ENCODE measurements around the gene FGD5.

The FGD5 gene

DNA sequence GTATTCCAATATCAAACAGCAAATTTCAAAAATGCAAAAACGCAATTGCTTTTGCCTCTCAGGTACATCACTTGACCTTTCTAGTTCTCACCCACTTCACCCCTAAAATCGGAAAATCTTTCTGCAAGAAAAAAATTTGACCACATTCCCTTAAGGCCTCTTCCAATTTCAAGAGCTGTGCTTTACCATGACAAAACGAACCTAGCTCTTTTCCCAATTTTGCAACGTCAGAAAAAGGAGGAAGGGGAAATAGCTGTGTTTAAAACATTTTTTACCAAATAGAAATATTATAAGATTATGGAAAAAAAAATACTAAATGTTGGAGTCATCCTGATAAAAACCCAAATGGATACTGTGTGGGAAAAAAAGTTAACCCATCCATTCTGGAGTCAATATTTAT is 127.5 kb downstream of the FGD5 start:
- no peak for DNase-seq

DNA sequence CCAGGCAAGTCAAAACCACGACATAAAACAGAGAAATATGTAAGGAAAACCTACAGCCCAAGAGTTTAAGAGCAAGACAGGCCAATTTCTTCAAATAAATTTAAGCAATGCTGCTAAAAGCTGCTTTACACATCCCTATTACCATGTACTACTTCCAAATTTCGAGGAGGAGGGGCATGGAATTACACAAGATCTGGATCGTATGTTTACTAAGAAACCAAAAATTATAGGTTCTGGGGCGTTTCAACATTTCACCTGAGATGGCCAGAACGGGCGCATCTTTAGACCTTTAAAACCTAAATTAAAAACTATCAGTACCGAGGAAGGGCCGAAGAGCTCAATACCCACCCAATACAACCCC is 128.0 kb downstream of the FGD5 start:
- DNase-seq: no peak

DNA sequence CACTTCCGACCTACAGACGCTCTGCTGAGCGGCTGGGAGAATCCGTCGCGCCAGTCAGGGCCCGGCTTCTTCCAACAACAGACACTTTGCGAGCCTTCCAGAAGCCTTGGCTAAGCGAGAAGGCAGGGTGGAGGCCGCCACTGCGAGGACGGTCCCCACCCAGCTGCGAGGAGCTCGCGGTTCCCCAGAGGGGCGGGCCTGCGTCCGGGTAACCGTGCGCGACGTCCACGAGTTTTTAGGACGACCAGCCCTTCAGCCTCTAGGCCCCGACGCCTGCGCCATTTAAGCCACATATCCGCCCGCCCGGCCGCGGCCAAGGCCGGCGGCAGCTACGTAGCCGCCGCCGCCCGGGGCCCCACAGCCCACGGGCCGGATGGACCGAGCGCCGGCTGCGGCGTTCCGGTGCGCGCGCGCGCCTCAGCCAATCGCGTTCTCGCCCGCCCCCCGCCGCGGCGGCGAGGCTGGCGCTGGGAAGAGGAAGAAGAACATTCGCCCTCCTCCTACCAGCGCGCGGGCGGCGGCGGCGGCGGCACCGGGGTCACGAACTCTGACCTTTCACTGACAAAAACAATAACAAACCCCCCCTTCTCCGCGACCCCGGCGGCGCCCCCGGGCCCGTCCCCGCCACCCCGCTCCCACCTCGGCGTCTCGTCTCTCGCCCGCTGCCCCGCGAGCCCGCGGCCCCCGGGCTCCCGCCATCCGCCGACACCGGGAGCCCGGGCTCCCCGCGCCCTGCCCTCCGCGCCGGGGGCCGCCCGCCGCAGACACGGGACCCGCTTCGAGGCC is 128.5 kb downstream of the FGD5 start, which contains the start of gene NR2C2:
TSS of gene NR2C2 (plus strand) at position 484 of the 786 bp plus-strand sequence. CDS start 56,332 bp downstream, outside the sequence.
- peak; percentile 84 for DNase-seq

DNA sequence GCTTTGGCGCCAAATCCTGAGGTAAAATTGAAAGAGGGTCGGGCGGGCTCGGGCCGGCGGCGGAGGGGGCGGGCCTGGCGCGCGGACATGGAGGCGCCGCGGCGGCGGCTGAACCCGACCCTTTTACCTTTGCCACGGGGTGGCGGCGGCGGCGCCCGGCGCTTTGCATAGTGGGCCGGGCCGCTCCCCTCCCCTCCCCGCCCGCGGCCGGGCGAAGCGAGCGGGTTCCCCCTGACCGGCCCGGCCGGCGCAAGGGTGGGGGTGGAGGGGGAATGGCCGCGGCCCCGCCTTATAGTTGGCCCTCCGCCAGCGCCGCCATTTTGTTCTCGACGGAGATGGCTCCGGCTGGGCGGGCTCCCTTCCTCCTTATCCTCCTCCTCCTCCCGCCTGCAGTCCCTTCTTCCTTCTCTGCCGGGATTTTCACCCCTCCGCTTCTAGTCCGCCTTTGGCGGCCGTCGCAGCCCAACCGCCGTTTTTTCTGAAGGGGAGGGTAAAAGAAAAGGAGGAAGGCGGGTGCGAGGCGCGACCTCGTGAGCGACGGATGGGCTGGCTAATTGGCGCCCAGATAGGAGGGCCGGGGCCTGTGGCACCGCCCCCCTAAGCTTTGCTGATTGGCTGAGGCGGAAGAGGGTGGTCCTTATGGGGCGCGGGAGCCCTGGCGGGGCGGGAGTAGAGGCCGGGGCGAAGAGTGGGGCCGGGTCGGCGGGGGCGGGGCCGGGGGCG is 129.3 kb downstream of the FGD5 start:
- DNase-seq: peak; percentile 99

DNA sequence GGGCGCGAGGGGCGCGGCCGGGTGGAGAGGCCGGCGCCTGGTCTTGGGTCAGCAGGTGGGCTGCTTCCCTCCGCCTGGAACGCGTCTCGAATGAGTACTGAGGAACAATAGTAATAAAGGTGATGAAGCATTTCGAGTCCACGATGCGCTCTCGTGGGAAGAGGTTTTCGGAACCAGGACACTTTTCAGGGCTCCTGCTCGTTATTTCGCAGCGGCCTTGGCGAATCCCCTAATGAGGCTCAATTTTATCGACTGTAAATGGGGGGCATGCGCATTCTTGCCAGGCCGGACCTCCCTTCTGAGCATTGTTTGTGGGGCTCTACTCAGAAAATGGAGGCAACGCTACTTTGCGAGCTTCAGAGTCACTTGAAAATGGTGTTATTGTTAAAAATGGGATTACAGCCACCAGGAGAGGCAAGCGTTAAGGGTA is 129.9 kb downstream of the FGD5 start:
- no peak for DNase-seq

DNA sequence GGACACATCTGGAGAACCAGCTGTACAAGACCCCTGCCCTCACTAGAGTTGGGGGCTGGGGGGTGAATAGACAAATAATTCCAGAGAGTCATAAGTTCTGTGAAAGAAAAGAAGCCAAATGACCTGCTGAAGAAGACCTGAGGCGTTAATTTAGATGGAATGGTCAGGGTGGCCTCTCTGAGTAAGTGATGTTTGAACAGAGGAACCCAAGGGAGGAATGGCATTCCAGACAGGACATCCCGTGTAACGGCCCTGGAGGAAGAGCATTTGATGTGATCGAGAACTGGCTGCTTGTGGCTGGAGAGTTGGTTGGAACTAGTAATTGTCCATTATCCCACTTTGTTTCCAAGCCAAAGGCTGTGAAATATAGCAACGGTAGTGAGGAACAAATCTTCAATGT is 130.4 kb downstream of the FGD5 start:
- DNase-seq: no peak

DNA sequence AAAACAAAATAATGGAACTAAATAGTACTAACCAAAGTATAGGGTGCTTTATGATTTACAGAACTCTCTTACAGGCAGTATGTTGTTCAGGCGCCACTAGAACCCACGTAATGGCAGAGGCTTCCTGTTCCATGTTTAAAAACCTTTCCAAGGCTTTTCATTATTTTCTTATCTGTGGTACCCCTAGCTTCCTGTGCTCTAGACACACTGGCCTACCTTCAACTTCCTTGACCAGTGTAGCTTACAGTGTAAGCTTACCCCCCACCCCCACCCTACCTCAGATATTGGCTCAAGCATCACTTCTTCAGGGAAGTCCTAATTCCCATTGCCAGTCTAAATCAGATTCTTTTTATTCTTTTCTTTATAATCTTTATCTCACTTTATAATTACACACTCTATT is 131.5 kb downstream of the FGD5 start:
- no peak for DNase-seq

DNA sequence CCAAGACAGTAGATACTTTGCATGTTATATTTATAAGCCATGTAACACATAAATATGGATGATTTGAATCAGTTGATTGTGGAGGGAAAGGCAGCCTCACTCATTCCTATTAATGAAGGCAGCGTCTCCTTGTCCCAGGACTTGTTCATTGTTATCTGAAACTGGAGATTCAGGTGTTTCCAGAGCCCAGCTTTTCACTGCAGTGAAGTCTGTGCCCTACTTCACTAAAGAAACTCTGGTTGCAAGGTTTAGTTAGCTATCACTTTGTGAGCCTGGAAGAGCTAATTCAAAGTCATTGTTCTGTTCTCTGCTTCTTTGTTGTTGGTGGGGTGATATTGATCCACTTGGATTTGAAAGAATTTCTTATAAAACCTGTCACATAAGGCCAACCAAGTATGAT is 138.4 kb downstream of the FGD5 start:
- DNase-seq: no peak

DNA sequence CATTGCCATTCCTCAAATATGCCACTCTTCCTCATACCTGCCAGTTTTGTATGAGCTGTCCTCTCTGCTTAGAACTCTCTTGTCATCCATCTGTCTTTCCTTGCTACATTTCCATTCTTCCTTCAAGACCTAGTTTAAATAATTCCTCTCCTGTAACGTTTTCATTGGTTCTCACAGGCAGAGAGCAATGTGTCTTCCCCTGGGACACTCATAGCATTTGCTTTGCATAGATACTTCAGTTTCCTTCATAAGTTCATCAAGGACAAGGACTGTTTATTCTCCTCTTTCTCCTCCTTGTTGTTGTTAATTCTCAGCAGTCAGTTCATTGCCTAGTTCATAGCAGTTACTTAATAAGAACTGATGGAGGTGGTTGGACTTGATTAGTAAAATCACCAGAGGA is 139.2 kb downstream of the FGD5 start:
- DNase-seq: no peak

DNA sequence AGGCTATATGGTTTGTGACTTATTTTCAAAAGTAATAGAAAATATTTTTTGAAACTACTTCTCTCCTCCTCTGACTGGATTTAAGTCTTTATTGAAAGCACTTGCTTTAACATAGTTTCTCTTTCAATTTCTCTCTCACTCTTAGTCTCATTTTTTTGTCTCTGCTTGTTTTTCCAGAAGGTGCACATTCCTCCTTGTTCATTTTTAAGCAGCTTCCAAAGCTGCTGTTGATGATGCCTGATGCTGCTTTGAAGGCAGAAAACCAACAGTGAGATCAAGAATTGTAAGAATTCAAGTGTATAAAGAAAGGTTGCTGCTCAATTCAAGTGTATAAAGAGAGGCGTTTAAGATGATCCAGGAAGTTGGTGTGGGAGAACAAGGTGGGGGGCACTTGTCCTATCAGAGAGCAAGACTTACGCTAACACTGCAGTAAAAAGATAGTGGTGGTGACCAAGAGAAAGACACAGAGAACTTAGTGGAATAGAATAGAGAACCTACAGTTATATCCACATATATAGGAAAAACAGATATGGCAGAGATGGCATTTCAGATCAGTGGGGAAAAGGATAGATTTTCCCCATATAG is 140.7 kb downstream of the FGD5 start:
- DNase-seq: no peak

DNA sequence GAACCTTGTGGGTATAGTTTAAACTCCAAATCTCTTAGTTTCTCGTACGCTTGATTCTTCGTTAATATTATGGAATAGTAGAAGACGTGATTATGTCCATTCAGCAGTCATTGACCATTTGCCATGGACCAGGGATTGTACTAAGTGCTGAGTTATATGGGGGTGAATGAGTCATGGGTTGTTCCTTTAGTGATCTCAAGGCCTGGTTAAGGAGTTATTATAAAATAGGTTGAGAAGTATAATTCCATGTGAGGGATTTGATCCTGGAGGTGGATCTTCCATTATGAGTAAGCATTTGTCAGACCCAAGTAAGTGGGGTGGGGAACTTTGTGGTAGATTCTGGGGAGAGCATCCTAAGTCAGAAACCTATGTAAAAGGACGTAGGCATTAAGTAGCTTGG is 144.0 kb downstream of the FGD5 start:
- DNase-seq: no peak

DNA sequence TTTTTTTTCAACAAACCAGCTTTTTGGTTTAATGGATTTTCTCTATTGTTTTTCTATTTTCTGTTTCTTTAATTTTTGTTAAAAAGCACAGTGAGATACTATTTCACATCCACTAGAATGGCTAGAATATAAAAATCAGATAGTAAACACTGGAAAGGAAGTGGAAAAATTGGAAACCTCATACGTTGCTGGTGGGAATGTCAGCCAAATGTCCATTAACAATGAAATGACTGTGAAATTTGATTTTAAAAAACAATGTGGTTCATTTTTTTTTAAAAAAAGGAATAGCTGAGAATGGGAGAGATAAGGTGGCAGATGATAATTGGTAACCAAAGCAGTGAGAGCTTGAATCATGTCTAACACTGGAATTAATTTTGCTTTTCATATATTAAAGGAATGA is 148.5 kb downstream of the FGD5 start:
- no peak for DNase-seq

DNA sequence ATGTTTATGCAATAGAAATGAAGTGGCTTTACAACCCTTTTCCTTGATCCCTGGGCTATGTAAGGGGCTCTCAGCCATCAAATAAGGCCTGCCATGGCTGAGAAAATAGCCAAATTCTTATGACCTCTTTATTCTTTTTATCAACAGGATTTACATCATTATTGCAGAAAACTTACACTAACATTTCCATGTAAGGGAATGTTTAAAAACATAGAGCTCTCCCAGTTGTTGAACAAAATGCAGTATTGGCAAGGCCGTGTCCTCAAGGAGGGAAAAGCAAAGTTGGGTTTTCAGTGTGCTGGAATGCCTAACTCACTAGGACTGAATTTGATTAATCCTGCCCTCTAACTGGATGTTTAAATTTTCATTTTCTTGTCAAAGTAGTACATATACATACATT is 150.9 kb downstream of the FGD5 start:
- DNase-seq: no peak

DNA sequence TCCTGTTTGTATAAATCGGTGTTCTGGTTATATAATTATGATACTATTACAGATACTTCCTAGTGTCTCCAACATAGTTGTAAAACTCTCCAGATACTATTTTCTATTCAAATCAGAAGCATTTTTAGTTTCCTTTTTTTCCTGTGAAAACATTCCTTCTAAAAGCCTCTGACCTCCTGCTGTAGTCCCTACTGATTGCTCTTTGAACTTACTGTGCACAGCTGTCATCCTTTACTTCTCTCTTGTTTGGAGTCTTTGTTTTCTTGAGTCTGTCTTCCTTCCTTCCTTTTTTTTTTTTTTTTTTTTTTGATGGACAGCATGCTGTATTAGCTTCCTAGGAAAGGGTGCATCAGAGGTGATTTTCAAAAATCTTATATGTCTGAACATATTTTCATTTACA is 157.6 kb downstream of the FGD5 start:
- no peak for DNase-seq

DNA sequence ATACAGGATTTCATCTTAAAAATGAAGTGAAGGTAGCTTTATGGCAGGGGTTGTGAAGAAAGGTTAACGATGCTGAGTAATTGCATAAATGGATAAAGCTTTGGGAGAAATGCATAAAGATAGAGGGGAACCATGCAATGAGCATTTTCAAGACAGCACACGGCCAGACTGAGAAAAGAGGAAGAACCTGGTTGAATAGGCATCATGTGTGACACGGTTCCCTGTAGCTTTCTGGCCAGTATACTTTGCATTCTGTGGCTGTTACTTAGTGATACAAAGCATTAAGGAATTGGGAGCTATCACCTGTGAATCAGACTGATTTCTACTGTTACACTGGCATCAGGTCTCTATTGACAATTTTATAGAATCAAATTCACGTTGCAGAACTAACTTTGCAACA is 161.9 kb downstream of the FGD5 start:
- DNase-seq: no peak
